Neuron (in vitro differentiated cells): ENCODE data around the gene PICK1.
"Not testable (repeated sequence)": the region's sequence is repeated elsewhere in the genome, so short reads cannot be mapped to it uniquely, and the experiment has no call there.

Experiments used
- H2AFZ ChIP-seq: one replicate; pipeline ENCODE4 v1.6.1; 2013; ENCODE audit warnings: low read depth, mild to moderate bottlenecking, inconsistent platforms, low read length, moderate library complexity
- H3K27me3 ChIP-seq: one replicate; pipeline ENCODE4 v1.6.1; 2013; ENCODE audit warnings: low read length; ENCODE audit not compliant: insufficient read depth
- H3K36me3 ChIP-seq: one replicate; pipeline ENCODE4 v1.6.1; 2013; ENCODE audit warnings: low read length; ENCODE audit not compliant: insufficient read depth
- H3K4me1 ChIP-seq: one replicate; pipeline ENCODE4 v1.6.1; 2013; ENCODE audit warnings: low read length; ENCODE audit not compliant: insufficient read depth
- H3K4me3 ChIP-seq: 2 replicates; pipeline ENCODE4 v1.5.1; 2013; ENCODE audit warnings: mild to moderate bottlenecking, low read length, moderate library complexity
- H3K9me3 ChIP-seq: one replicate; pipeline ENCODE4 v1.6.1; 2013; ENCODE audit warnings: low read length

The PICK1 gene

GRCh38 chr22:38079208-38079607 lies 22.0 kb downstream of the PICK1 start:
- not testable (repeated sequence) for H3K9me3 ChIP-seq, H3K27me3 ChIP-seq, H3K4me3 ChIP-seq, H3K36me3 ChIP-seq, H2AFZ ChIP-seq
- H3K4me1 ChIP-seq: peaks cover 13% of the 10 kb centered on the region

GRCh38 chr22:38079804-38080203 lies 22.6 kb downstream of the PICK1 start:
- H3K9me3 ChIP-seq: no peaks in the 10 kb centered on the region
- H2AFZ ChIP-seq: no peak overlapping the region
- no peak overlapping the region for H3K4me3 ChIP-seq
- peaks cover 2% of the 10 kb centered on the region for H3K36me3 ChIP-seq
- peaks cover 18% of the 10 kb centered on the region for H3K4me1 ChIP-seq
- H3K27me3 ChIP-seq: no peaks in the 10 kb centered on the region

GRCh38 chr22:38080474-38080849 lies 23.3 kb downstream of the PICK1 start:
- Histone ChIP-seq H3K4me3 (no peak overlapping the region), H3K4me1 (peaks cover 15% of the 10 kb centered on the region), H3K27me3 (no peaks in the 10 kb centered on the region), H3K9me3 (no peaks in the 10 kb centered on the region), H2AFZ (no peak overlapping the region), H3K36me3 (no peaks in the 10 kb centered on the region)

GRCh38 chr22:38080850-38081635 lies 23.8 kb downstream of the PICK1 start:
- Histone ChIP-seq H2AFZ (no peak overlapping the region), H3K4me3 (no peak overlapping the region), H3K4me1 (peaks cover 12% of the 10 kb centered on the region), H3K27me3 (no peaks in the 10 kb centered on the region), H3K9me3 (no peaks in the 10 kb centered on the region), H3K36me3 (no peaks in the 10 kb centered on the region)

GRCh38 chr22:38081636-38081940 lies 24.4 kb downstream of the PICK1 start:
- Histone ChIP-seq H3K9me3 (no peaks in the 10 kb centered on the region), H3K36me3 (no peaks in the 10 kb centered on the region), H2AFZ (no peak overlapping the region), H3K4me1 (peaks cover 12% of the 10 kb centered on the region), H3K27me3 (no peaks in the 10 kb centered on the region), H3K4me3 (no peak overlapping the region)

- no peaks in the 10 kb centered on the region for H3K9me3 ChIP-seq
- H3K36me3 ChIP-seq: no peaks in the 10 kb centered on the region
- H3K27me3 ChIP-seq: no peaks in the 10 kb centered on the region
- H3K4me1 ChIP-seq: peaks cover 12% of the 10 kb centered on the region
- no peak overlapping the region for H3K4me3 ChIP-seq
- H2AFZ ChIP-seq: no peak overlapping the region
Measured at GRCh38 chr22:38081941-38082828, 25.0 kb downstream of the PICK1 start.

GRCh38 chr22:38082986-38083710 lies 25.9 kb downstream of the PICK1 start:
- Histone ChIP-seq H3K4me1 (peaks cover 12% of the 10 kb centered on the region), H3K36me3 (no peaks in the 10 kb centered on the region), H3K27me3 (no peaks in the 10 kb centered on the region), H3K4me3 (no peak overlapping the region), H2AFZ (no peak overlapping the region), H3K9me3 (no peaks in the 10 kb centered on the region)

- H3K36me3 ChIP-seq: no peaks in the 10 kb centered on the region
- H3K27me3 ChIP-seq: no peaks in the 10 kb centered on the region
- no peak within 1 kb of the TSS for H2AFZ ChIP-seq
- no peaks in the 10 kb centered on the region for H3K9me3 ChIP-seq
- H3K4me1 ChIP-seq: peaks cover 12% of the 10 kb centered on the region
- H3K4me3 ChIP-seq: no peak within 1 kb of the TSS
Measured at GRCh38 chr22:38083931-38084631, 26.9 kb downstream of the PICK1 start, which contains the start of gene SLC16A8. TSS of gene SLC16A8 (minus strand) at chr22:38084184. CDS start at chr22:38082873, 1,311 bp downstream.

- H3K4me3 ChIP-seq: no peak overlapping the region
- no peaks in the 10 kb centered on the region for H3K9me3 ChIP-seq
- H3K4me1 ChIP-seq: peaks cover 12% of the 10 kb centered on the region
- no peaks in the 10 kb centered on the region for H3K27me3 ChIP-seq
- H3K36me3 ChIP-seq: no peaks in the 10 kb centered on the region
- H2AFZ ChIP-seq: no peak overlapping the region
Measured at GRCh38 chr22:38085056-38085455, 27.9 kb downstream of the PICK1 start.

GRCh38 chr22:38085501-38085900 lies 28.3 kb downstream of the PICK1 start:
- no peaks in the 10 kb centered on the region for H3K36me3 ChIP-seq
- peaks cover 12% of the 10 kb centered on the region for H3K4me1 ChIP-seq
- H3K27me3 ChIP-seq: no peaks in the 10 kb centered on the region
- no peak overlapping the region for H3K4me3 ChIP-seq
- H3K9me3 ChIP-seq: no peaks in the 10 kb centered on the region
- H2AFZ ChIP-seq: no peak overlapping the region

- Histone ChIP-seq H3K9me3 (no peaks in the 10 kb centered on the region), H3K36me3 (no peaks in the 10 kb centered on the region), H3K4me1 (peaks cover 12% of the 10 kb centered on the region), H2AFZ (no peak overlapping the region), H3K27me3 (no peaks in the 10 kb centered on the region), H3K4me3 (no peak overlapping the region)
Measured at GRCh38 chr22:38086001-38086845, 29.0 kb downstream of the PICK1 start.

- H3K9me3 ChIP-seq: no peaks in the 10 kb centered on the region
- no peak overlapping the region for H3K4me3 ChIP-seq
- no peaks in the 10 kb centered on the region for H3K27me3 ChIP-seq
- peaks cover 12% of the 10 kb centered on the region for H3K4me1 ChIP-seq
- no peak overlapping the region for H2AFZ ChIP-seq
- no peaks in the 10 kb centered on the region for H3K36me3 ChIP-seq
Measured at GRCh38 chr22:38086942-38087341, 29.7 kb downstream of the PICK1 start.
